ENCODE data around the gene GABARAP.

- TF ChIP-seq, protein P1, sequence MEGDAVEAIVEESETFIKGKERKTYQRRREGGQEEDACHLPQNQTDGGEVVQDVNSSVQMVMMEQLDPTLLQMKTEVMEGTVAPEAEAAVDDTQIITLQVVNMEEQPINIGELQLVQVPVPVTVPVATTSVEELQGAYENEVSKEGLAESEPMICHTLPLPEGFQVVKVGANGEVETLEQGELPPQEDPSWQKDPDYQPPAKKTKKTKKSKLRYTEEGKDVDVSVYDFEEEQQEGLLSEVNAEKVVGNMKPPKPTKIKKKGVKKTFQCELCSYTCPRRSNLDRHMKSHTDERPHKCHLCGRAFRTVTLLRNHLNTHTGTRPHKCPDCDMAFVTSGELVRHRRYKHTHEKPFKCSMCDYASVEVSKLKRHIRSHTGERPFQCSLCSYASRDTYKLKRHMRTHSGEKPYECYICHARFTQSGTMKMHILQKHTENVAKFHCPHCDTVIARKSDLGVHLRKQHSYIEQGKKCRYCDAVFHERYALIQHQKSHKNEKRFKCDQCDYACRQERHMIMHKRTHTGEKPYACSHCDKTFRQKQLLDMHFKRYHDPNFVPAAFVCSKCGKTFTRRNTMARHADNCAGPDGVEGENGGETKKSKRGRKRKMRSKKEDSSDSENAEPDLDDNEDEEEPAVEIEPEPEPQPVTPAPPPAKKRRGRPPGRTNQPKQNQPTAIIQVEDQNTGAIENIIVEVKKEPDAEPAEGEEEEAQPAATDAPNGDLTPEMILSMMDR (IDR thresholded peaks at IDR 0.05; ENCODE audit: low read depth, low read length, poor library complexity, severe bottlenecking) = no peak
- TF ChIP-seq EZH2phosphoT487 (IDR thresholded peaks at IDR 0.05; ENCODE audit: borderline replicate concordance, low read length) = no peak
Measured at GRCh38 chr17:7239091-7240027, 2.9 kb downstream of the GABARAP start, which contains the start of gene PHF23.

Measured in DOHH2 (cell line).